Neural crest cell (in vitro differentiated cells): Measurements from ENCODE around the gene VSX2. TPM values are rescaled to one million over a fixed set of nuclear protein-coding genes. Genes with fewer than 3 reads are reported as not detected.

Experiments used
- DNase-seq: peaks from one replicate; pipeline ENCODE4 v3.0.0; 2021; ENCODE audit warnings: low read depth, mixed read lengths, low spot score
- H3K27ac Mint-ChIP-seq: one replicate; pipeline ENCODE4 v1.8.0; 2021; ENCODE audit warnings: mild to moderate bottlenecking, mixed read lengths; ENCODE audit not compliant: unreplicated experiment
- H3K27me3 Mint-ChIP-seq: 2 replicates; pipeline ENCODE4 v1.8.0; 2021; ENCODE audit warnings: low read depth, mild to moderate bottlenecking, mixed read lengths
- H3K36me3 Mint-ChIP-seq: 2 replicates; pipeline ENCODE4 v1.8.0; 2021; ENCODE audit warnings: low read depth, mild to moderate bottlenecking, mixed read lengths
- H3K4me1 Mint-ChIP-seq: 2 replicates; pipeline ENCODE4 v1.8.0; 2021; ENCODE audit warnings: mixed read lengths
- H3K4me3 Mint-ChIP-seq: one replicate; pipeline ENCODE4 v1.8.0; 2021; ENCODE audit warnings: mild to moderate bottlenecking, mixed read lengths
- H3K9me3 Mint-ChIP-seq: 2 replicates; pipeline ENCODE4 v1.8.0; 2021; ENCODE audit warnings: mixed read lengths
- total RNA-seq: library from RNA; stranded (reverse); gene quantifications from 2 replicates; pipeline ENCODE4 v1.2.1, GENCODE V29; 2021
- TF ChIP-seq, protein P1 (sequence below): fragments of 200-600 bp; sonication (generic); conservative IDR thresholded peaks from 2 replicates; pipeline ENCODE4 v1.5.0; 2021; ENCODE audit warnings: antibody characterized with exemption, mild to moderate bottlenecking

Gene VSX2
- total RNA-seq, 1 donor from 2014 or later, result 0.89 TPM

DNA sequence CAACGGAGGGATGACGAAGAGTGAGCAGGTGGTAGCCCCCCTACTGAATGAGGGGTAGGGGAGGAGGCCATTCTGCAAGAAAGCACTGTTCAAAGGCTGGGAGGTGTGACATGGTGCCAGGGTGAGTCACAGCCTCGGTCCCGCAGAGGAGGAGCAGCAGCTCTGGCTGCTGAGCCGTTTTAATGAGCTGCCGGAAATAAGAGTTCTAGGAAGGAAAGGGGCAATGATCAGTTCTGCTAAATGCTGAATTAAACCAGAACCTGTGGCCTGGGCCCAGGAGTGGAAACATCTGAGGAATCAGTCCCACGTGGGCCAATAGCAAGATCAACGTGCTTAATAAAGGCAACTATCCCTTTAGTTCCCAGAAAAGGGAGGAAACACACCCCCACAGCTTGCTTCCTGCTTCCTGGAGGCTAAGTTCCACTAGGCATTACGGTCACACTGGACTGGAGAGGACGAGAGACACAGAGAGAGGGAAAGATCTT, 59.9 kb downstream of the VSX2 start:
- no peak for DNase-seq
- peaks cover 29% of the 10 kb centered on the region for H3K4me1 Mint-ChIP-seq
- peak overlapping the region; percentile 32 for H3K27ac Mint-ChIP-seq
- no peaks in the 10 kb centered on the region for H3K9me3 Mint-ChIP-seq
- H3K4me3 Mint-ChIP-seq, result peak overlapping the region; percentile 45
- H3K27me3 Mint-ChIP-seq, result no peaks in the 10 kb centered on the region
- peaks cover 7% of the 10 kb centered on the region for H3K36me3 Mint-ChIP-seq
- TF ChIP-seq, protein P1, sequence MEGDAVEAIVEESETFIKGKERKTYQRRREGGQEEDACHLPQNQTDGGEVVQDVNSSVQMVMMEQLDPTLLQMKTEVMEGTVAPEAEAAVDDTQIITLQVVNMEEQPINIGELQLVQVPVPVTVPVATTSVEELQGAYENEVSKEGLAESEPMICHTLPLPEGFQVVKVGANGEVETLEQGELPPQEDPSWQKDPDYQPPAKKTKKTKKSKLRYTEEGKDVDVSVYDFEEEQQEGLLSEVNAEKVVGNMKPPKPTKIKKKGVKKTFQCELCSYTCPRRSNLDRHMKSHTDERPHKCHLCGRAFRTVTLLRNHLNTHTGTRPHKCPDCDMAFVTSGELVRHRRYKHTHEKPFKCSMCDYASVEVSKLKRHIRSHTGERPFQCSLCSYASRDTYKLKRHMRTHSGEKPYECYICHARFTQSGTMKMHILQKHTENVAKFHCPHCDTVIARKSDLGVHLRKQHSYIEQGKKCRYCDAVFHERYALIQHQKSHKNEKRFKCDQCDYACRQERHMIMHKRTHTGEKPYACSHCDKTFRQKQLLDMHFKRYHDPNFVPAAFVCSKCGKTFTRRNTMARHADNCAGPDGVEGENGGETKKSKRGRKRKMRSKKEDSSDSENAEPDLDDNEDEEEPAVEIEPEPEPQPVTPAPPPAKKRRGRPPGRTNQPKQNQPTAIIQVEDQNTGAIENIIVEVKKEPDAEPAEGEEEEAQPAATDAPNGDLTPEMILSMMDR, result no peak

DNA sequence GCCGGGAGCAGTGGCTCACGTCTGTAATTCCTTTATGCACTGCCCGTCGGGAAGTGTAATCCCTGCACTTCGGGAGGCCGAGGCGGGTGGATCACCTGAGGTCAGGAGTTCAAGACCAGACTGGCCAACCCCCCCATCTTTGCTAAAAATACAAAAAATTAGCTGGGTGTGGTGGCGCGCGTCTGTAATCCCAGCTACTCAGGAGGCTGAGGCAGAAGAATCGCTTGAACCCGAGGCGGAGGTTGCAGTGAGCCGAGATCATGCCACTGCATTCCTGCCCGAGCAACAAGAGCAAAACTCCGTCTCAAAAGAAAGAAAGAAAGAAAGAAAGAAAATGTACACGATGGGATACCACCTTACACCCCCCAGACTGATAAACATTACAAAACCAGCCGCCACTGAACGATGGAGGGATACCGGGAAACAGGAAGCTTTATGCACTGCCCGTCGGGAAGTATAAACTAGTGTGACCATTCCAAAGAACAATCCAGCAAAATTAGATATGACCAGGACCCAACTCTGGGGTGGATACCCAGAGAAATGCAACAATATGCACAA, 62.4 kb downstream of the VSX2 start:
- H3K9me3 Mint-ChIP-seq, result no peaks in the 10 kb centered on the region
- no peaks in the 10 kb centered on the region for H3K27me3 Mint-ChIP-seq

DNA sequence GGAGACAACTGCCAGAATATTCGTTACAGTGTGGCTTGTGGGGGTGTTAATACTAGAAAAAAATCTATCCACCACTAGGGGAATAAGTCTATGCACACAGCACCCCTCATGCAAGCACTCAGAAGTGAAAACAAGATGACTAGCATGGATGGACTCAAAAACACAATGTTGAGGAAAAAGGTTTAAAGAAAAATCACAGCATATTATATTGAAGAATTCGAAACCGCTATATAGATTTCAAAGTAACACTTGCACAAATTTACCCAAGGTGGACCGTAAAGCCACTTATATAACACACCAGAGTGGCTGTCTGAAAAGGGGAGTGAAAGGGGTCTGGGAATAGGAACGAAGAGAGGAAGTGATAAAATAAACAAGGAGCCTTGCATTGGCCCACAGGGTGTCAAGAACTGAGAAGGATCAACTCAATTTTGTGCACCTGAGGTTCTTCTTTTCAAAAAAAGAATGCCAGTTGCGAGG, 62.9 kb downstream of the VSX2 start:
- H3K4me1 Mint-ChIP-seq, result peaks cover 29% of the 10 kb centered on the region
- peak overlapping the region; percentile 98 for H3K4me3 Mint-ChIP-seq
- DNase-seq, result no peak
- H3K9me3 Mint-ChIP-seq, result no peaks in the 10 kb centered on the region
- TF ChIP-seq, protein P1, result peak; percentile 61
- H3K27ac Mint-ChIP-seq, result peak overlapping the region; percentile 63
- H3K27me3 Mint-ChIP-seq, result no peaks in the 10 kb centered on the region
- peaks cover 7% of the 10 kb centered on the region for H3K36me3 Mint-ChIP-seq

More for the DNA sequence above, 62.4 kb downstream of the VSX2 start:
- Mint-ChIP-seq H3K27ac (no peak overlapping the region), H3K4me3 (peak overlapping the region; percentile 98), H3K4me1 (peaks cover 29% of the 10 kb centered on the region), H3K36me3 (peaks cover 7% of the 10 kb centered on the region)
- TF ChIP-seq, protein P1, result no peak
- DNase-seq, result no peak

DNA sequence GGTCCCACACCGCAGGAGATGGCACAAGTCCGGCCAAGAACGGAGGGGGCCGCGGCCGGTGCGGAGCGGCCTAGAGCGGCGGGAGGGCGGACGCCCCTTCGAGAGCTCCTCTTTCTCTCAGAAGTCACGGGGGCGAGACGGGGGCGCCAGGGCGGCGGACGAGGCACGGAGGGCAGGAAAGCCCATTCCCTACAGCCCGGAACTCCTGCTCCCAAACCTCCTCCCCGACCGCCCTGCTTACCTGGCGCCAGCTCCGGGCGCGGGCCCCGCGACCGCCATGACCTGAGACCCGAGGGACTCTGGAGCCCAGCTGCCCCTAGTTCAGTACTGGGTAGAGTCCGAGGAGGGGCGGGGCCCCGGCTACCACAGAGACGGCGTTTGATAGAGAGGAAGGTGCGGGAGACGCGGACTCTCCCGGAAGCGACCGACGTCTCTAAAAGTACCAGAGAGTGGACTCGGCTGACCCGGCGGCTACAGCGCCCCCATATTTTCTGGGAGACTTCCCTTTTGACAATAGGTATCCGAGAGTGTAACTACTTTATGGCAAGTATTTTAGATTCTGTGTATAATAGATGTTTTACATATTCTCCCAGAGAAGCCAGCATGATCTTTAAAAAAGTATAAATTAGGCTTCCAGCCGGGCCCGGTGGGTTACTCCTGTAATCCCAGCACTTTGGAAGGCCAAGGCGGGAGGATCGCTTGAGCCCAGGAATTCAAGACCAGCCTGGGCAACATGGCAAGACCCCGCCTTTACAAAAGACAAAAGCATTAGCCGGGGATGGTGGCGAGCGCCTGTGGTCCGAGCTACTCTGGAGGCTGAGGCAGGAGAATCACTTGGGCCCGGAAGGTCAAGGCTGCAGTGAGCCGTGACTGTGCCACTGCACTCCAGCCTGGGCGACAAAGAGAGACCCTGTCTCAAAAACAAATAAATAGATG, 63.7 kb downstream of the VSX2 start, which contains the start of gene ABCD4:
TSS of gene ABCD4 (minus strand) at position 301 of the 936 bp plus-strand sequence. CDS start at position 279, 22 bp downstream.
- DNase-seq, result peak; percentile 94
- TF ChIP-seq, protein P1, result peak; percentile 61
- Mint-ChIP-seq H3K36me3 (peaks cover 7% of the 10 kb centered on the region), H3K4me3 (peak within 1 kb of the TSS; percentile 98), H3K27me3 (no peaks in the 10 kb centered on the region), H3K4me1 (peaks cover 29% of the 10 kb centered on the region), H3K27ac (peak within 1 kb of the TSS; percentile 63), H3K9me3 (no peaks in the 10 kb centered on the region)

DNA sequence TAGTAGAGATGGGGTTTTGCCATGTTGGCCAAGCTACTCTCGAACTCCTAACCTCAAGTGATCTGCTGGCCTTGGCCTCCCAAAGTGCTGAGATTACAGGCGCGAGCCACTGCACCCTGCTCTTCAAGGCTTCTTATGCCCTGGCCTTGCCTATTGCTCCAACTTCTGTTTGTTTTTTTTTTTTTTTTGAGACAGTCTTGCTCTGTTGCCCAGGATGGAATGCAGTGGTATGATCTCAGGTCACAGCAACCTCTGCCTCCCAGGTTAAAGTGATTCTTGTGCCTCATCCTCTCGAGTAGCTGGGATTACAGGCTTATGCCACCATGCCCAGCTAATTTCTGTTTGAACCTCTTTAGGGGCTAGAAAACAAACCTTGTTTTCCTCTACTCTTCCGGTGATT, 69.4 kb downstream of the VSX2 start:
- Mint-ChIP-seq H3K36me3 (no peaks in the 10 kb centered on the region), H3K4me3 (no peak overlapping the region), H3K4me1 (no peaks in the 10 kb centered on the region), H3K9me3 (no peaks in the 10 kb centered on the region), H3K27ac (no peak overlapping the region), H3K27me3 (no peaks in the 10 kb centered on the region)
- DNase-seq, result no peak
- TF ChIP-seq, protein P1, result no peak
